WTC11 (cell line): ENCODE data around the gene FANCC. TPM values are rescaled to one million over a fixed set of nuclear protein-coding genes. Genes with fewer than 3 reads are reported as not detected.

ENCODE experiments used
- ATAC-seq: fragments of 200-7000 bp; cut with Tn5 transposase; 2 replicates; pipeline ENCODE4 v1.10.0; 2021; ENCODE audit warnings: mild to moderate bottlenecking, moderate library complexity
- CTCF ChIA-PET: fragments of 300-600 bp; sonication (Branson Sonifier 250); formaldehyde crosslinking; loops from one replicate; lab custom pipeline; 2021; ENCODE audit warnings: antibody characterized with exemption; lab: Charles Lee
- POLR2A ChIA-PET: fragments of 350-600 bp; sonication (Branson Sonifier 250); formaldehyde crosslinking; loops from one replicate; lab custom pipeline; 2021; ENCODE audit warnings: antibody characterized with exemption; lab: Charles Lee
- DNase-seq: peaks from one replicate; pipeline ENCODE4 v3.0.0; 2021; ENCODE audit warnings: low spot score
- H3K27ac Mint-ChIP-seq: 2 replicates; pipeline ENCODE4 v1.8.0; 2021; ENCODE audit warnings: mixed read lengths
- H3K27me3 Mint-ChIP-seq: 2 replicates; pipeline ENCODE4 v1.8.0; 2021; ENCODE audit warnings: low read depth, mild to moderate bottlenecking, moderate library complexity, mixed read lengths
- H3K36me3 Mint-ChIP-seq: 2 replicates; pipeline ENCODE4 v1.8.0; 2021; ENCODE audit warnings: mixed read lengths
- H3K4me1 Mint-ChIP-seq: 2 replicates; pipeline ENCODE4 v1.8.0; 2022; ENCODE audit warnings: mixed read lengths
- H3K4me3 Mint-ChIP-seq: 2 replicates; pipeline ENCODE4 v1.8.0; 2021; ENCODE audit warnings: mild to moderate bottlenecking, moderate library complexity, mixed read lengths
- H3K9me3 Mint-ChIP-seq: 2 replicates; pipeline ENCODE4 v1.8.0; 2021; ENCODE audit warnings: mixed read lengths
- HMGA2 ChIP-seq: fragments of 250-450 bp; sonication (Bioruptor Pico); IDR thresholded peaks from 2 replicates; pipeline ENCODE4 v1.4.0; 2021; ENCODE audit warnings: mild to moderate bottlenecking, moderate library complexity
- KAT7 ChIP-seq: sonication (generic); formaldehyde crosslinking; IDR thresholded peaks from 2 replicates; pipeline ENCODE4 v1.8.1; 2023; ENCODE audit warnings: missing genetic modification reagents, mild to moderate bottlenecking, borderline replicate concordance
- NFE2L1 ChIP-seq: sonication (generic); formaldehyde crosslinking; IDR thresholded peaks from 2 replicates; pipeline ENCODE4 v1.8.1; 2023; ENCODE audit warnings: missing genetic modification reagents
- NR2C2 ChIP-seq: sonication (generic); formaldehyde crosslinking; IDR thresholded peaks from 2 replicates; pipeline ENCODE4 v1.8.0; 2022; ENCODE audit warnings: mild to moderate bottlenecking, missing genetic modification reagents
- RELA ChIP-seq: sonication (generic); formaldehyde crosslinking; IDR thresholded peaks from 2 replicates; pipeline ENCODE4 v1.8.1; 2022; ENCODE audit warnings: missing genetic modification reagents, mild to moderate bottlenecking, borderline replicate concordance
- SP1 ChIP-seq: sonication (generic); formaldehyde crosslinking; conservative IDR thresholded peaks from 2 replicates; pipeline ENCODE4 v1.8.1; 2022; ENCODE audit warnings: missing genetic modification reagents
- ZNF121 ChIP-seq: sonication (generic); formaldehyde crosslinking; IDR thresholded peaks from 2 replicates; pipeline ENCODE4 v1.8.0; 2023; ENCODE audit warnings: missing genetic modification reagents
- ZNF423 ChIP-seq: fragments of 250-450 bp; sonication (Bioruptor Pico); IDR thresholded peaks from 2 replicates; pipeline ENCODE4 v2.1.2; 2022; ENCODE audit warnings: mild to moderate bottlenecking, moderate library complexity
- total RNA-seq: library from RNA; stranded (reverse); gene quantifications from 3 replicates; pipeline ENCODE4 v1.2.3, GENCODE V29; 2021
- TF ChIP-seq, protein P1 (sequence below): sonication (generic); formaldehyde crosslinking; IDR thresholded peaks from 2 replicates; pipeline ENCODE4 v1.8.1; 2023; ENCODE audit warnings: mild to moderate bottlenecking, missing genetic modification reagents
- TF ChIP-seq, protein P2 (sequence below): fragments of 250-450 bp; sonication (Bioruptor Pico); IDR thresholded peaks from 2 replicates; pipeline ENCODE4 v1.9.0; 2021; ENCODE audit warnings: mild to moderate bottlenecking
- TF ChIP-seq, protein P3 (sequence below): sonication (generic); formaldehyde crosslinking; IDR thresholded peaks from 2 replicates; pipeline ENCODE4 v1.8.1; 2022; ENCODE audit warnings: low read depth, mild to moderate bottlenecking, moderate library complexity, missing genetic modification reagents, borderline replicate concordance
- TF ChIP-seq, protein P4 (sequence below): sonication (generic); formaldehyde crosslinking; conservative IDR thresholded peaks from 2 replicates; pipeline ENCODE4 v1.8.1; 2023; ENCODE audit warnings: mild to moderate bottlenecking, low read depth, missing genetic modification reagents, moderate library complexity
- TF ChIP-seq, protein P5 (sequence below): sonication (generic); formaldehyde crosslinking; IDR thresholded peaks from 2 replicates; pipeline ENCODE4 v1.8.1; 2022; ENCODE audit warnings: mild to moderate bottlenecking, missing genetic modification reagents, moderate library complexity, borderline replicate concordance
- TF ChIP-seq, protein P6 (sequence below): sonication (generic); formaldehyde crosslinking; IDR thresholded peaks from 2 replicates; pipeline ENCODE4 v1.8.1; 2023; ENCODE audit warnings: mild to moderate bottlenecking, moderate library complexity, missing genetic modification reagents
- TF ChIP-seq, protein P7 (sequence below): fragments of 250-450 bp; sonication (Bioruptor Pico); IDR thresholded peaks from 2 replicates; pipeline ENCODE4 v1.8.0; 2021; ENCODE audit warnings: mild to moderate bottlenecking

FANCC gene
- total RNA-seq, 1 experiment from 2014 or later: 10.9 TPM

DNA sequence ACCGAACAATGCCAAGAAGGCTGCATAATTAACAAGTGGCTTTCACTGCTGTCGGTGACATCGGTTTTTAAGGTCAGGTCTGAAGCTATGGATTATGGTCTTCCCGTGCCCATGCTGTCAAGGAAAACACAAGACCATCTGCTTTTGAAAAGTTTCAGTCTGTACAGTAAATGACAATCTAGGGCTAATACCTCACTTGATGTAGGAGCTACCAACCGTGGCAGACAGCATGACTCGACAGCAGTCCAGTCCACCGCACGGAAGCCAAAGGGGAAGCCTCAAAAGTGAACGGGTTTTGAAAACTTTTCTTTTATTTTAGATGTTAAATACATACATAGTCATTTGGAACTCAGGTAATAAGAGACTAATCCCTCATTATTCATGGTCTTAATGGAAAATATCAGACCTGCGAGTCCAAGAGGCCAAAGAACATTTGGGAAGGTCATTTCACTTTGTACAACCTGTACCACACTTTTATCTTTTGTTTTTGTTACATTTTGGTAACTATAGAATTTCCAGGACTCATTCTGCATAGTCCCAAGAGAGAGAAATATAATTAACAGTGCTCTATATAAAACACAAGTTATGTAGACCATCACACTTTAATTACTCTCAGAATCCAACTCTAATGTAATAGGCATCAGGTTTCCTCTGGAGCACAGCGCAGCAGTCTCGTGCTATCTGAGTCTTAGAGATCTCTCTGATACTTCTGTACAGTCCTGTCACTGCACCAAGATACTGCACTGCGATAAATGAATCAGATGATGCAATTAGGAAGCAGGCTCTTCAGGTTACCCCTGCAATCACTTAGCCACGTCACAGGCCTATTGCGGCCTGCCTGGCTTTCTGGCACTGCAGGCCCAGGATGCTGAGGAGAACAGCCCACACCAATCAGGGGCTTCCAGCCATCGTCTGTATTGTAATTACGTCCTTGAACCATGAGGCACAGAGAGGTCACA is 184.9 kb downstream of the FANCC start:
- no peak overlapping the region for H3K27ac Mint-ChIP-seq
- ATAC-seq: no peak

More for the DNA sequence above, 184.9 kb downstream of the FANCC start:
- Mint-ChIP-seq H3K9me3 (no peaks in the 10 kb centered on the region), H3K4me3 (no peak overlapping the region), H3K36me3 (no peaks in the 10 kb centered on the region), H3K4me1 (peaks cover 65% of the 10 kb centered on the region), H3K27me3 (no peaks in the 10 kb centered on the region)
- POLR2A ChIA-PET: no interaction called here
- DNase-seq: no peak
- CTCF ChIA-PET: interaction anchor here (1.0 to 8.7 kb wide), 15 partner anchors 9 to 463 kb away, joined by 3 to 128 read pairs (median 13); no protein-coding TSS in a partner anchor
- TF ChIP-seq NR2C2 (CRISPR knock-in tag) (no peak), KAT7 (CRISPR knock-in tag) (no peak), ZNF121 (CRISPR knock-in tag) (no peak), HMGA2 (CRISPR knock-in tag) (no peak), RELA (CRISPR knock-in tag) (no peak), ZNF423 (no peak), SP1 (no peak), NFE2L1 (CRISPR knock-in tag) (no peak)
- TF ChIP-seq, protein P1, sequence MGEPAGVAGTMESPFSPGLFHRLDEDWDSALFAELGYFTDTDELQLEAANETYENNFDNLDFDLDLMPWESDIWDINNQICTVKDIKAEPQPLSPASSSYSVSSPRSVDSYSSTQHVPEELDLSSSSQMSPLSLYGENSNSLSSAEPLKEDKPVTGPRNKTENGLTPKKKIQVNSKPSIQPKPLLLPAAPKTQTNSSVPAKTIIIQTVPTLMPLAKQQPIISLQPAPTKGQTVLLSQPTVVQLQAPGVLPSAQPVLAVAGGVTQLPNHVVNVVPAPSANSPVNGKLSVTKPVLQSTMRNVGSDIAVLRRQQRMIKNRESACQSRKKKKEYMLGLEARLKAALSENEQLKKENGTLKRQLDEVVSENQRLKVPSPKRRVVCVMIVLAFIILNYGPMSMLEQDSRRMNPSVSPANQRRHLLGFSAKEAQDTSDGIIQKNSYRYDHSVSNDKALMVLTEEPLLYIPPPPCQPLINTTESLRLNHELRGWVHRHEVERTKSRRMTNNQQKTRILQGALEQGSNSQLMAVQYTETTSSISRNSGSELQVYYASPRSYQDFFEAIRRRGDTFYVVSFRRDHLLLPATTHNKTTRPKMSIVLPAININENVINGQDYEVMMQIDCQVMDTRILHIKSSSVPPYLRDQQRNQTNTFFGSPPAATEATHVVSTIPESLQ (CRISPR knock-in tag): no peak
- TF ChIP-seq, protein P2, sequence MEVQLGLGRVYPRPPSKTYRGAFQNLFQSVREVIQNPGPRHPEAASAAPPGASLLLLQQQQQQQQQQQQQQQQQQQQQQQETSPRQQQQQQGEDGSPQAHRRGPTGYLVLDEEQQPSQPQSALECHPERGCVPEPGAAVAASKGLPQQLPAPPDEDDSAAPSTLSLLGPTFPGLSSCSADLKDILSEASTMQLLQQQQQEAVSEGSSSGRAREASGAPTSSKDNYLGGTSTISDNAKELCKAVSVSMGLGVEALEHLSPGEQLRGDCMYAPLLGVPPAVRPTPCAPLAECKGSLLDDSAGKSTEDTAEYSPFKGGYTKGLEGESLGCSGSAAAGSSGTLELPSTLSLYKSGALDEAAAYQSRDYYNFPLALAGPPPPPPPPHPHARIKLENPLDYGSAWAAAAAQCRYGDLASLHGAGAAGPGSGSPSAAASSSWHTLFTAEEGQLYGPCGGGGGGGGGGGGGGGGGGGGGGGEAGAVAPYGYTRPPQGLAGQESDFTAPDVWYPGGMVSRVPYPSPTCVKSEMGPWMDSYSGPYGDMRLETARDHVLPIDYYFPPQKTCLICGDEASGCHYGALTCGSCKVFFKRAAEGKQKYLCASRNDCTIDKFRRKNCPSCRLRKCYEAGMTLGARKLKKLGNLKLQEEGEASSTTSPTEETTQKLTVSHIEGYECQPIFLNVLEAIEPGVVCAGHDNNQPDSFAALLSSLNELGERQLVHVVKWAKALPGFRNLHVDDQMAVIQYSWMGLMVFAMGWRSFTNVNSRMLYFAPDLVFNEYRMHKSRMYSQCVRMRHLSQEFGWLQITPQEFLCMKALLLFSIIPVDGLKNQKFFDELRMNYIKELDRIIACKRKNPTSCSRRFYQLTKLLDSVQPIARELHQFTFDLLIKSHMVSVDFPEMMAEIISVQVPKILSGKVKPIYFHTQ (CRISPR knock-in tag): no peak
- TF ChIP-seq, protein P3, sequence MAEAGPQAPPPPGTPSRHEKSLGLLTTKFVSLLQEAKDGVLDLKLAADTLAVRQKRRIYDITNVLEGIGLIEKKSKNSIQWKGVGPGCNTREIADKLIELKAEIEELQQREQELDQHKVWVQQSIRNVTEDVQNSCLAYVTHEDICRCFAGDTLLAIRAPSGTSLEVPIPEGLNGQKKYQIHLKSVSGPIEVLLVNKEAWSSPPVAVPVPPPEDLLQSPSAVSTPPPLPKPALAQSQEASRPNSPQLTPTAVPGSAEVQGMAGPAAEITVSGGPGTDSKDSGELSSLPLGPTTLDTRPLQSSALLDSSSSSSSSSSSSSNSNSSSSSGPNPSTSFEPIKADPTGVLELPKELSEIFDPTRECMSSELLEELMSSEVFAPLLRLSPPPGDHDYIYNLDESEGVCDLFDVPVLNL: no peak
- TF ChIP-seq, protein P4, sequence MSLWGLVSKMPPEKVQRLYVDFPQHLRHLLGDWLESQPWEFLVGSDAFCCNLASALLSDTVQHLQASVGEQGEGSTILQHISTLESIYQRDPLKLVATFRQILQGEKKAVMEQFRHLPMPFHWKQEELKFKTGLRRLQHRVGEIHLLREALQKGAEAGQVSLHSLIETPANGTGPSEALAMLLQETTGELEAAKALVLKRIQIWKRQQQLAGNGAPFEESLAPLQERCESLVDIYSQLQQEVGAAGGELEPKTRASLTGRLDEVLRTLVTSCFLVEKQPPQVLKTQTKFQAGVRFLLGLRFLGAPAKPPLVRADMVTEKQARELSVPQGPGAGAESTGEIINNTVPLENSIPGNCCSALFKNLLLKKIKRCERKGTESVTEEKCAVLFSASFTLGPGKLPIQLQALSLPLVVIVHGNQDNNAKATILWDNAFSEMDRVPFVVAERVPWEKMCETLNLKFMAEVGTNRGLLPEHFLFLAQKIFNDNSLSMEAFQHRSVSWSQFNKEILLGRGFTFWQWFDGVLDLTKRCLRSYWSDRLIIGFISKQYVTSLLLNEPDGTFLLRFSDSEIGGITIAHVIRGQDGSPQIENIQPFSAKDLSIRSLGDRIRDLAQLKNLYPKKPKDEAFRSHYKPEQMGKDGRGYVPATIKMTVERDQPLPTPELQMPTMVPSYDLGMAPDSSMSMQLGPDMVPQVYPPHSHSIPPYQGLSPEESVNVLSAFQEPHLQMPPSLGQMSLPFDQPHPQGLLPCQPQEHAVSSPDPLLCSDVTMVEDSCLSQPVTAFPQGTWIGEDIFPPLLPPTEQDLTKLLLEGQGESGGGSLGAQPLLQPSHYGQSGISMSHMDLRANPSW: no peak
- TF ChIP-seq, protein P5, sequence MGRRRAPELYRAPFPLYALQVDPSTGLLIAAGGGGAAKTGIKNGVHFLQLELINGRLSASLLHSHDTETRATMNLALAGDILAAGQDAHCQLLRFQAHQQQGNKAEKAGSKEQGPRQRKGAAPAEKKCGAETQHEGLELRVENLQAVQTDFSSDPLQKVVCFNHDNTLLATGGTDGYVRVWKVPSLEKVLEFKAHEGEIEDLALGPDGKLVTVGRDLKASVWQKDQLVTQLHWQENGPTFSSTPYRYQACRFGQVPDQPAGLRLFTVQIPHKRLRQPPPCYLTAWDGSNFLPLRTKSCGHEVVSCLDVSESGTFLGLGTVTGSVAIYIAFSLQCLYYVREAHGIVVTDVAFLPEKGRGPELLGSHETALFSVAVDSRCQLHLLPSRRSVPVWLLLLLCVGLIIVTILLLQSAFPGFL: no peak
- TF ChIP-seq, protein P6, sequence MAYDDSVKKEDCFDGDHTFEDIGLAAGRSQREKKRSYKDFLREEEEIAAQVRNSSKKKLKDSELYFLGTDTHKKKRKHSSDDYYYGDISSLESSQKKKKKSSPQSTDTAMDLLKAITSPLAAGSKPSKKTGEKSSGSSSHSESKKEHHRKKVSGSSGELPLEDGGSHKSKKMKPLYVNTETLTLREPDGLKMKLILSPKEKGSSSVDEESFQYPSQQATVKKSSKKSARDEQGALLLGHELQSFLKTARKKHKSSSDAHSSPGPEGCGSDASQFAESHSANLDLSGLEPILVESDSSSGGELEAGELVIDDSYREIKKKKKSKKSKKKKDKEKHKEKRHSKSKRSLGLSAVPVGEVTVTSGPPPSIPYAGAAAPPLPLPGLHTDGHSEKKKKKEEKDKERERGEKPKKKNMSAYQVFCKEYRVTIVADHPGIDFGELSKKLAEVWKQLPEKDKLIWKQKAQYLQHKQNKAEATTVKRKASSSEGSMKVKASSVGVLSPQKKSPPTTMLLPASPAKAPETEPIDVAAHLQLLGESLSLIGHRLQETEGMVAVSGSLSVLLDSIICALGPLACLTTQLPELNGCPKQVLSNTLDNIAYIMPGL: no peak
- TF ChIP-seq, protein P7, sequence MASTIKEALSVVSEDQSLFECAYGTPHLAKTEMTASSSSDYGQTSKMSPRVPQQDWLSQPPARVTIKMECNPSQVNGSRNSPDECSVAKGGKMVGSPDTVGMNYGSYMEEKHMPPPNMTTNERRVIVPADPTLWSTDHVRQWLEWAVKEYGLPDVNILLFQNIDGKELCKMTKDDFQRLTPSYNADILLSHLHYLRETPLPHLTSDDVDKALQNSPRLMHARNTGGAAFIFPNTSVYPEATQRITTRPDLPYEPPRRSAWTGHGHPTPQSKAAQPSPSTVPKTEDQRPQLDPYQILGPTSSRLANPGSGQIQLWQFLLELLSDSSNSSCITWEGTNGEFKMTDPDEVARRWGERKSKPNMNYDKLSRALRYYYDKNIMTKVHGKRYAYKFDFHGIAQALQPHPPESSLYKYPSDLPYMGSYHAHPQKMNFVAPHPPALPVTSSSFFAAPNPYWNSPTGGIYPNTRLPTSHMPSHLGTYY (CRISPR knock-in tag): no peak
- TF ChIP-seq, all 79 proteins: peak for 0
